Gastrocnemius medialis (tissue), 4 donors: ENCODE results near the gene GIMAP4. TPM values are rescaled to one million over a fixed set of nuclear protein-coding genes. Genes with fewer than 3 reads are reported as not detected.

Source experiments
- ATAC-seq, 2 donors: fragments of 150-250 bp; one replicate each; pipeline ENCODE4 v1.9.1; 2016
- DNase-seq, 2 donors: peaks; one replicate each; pipeline ENCODE4 v3.0.0-alpha.2; 2019
- H3K27ac ChIP-seq, 4 donors: fragments of 200-600 bp; sonication (generic); 1 replicate in 1 of 4; 2 replicates in 3 of 4; pipeline ENCODE4 v1.5.1; 2016 to 2018; ENCODE audit warnings: mild to moderate bottlenecking in 2 of 4, moderate library complexity in 1 of 4
- H3K27me3 ChIP-seq, 3 donors: fragments of 200-600 bp; sonication (generic) in 2 of 3; 1 replicate in 1 of 3; 2 replicates in 2 of 3; pipeline versions ENCODE4 v1.5.1 to v1.6.0; 2016 to 2019; ENCODE audit warnings: mild to moderate bottlenecking in 1 of 3, moderate library complexity in 1 of 3
- H3K36me3 ChIP-seq, 2 donors: fragments of 200-600 bp; sonication (generic) in 1 of 2; one replicate each; pipeline ENCODE4 v1.5.1; 2017 to 2018
- H3K4me1 ChIP-seq, 2 donors: fragments of 200-600 bp; sonication (generic) in 1 of 2; one replicate each; pipeline ENCODE4 v1.5.1; 2016 to 2017; ENCODE audit warnings: mild to moderate bottlenecking in 2 of 2
- H3K4me3 ChIP-seq, 4 donors: fragments of 200-600 bp; sonication (generic) in 3 of 4; 1 replicate in 1 of 4; 2 replicates in 3 of 4; pipeline ENCODE4 v1.5.1; 2016 to 2019; ENCODE audit warnings: mild to moderate bottlenecking in 2 of 4
- H3K9me3 ChIP-seq, 3 donors: fragments of 200-600 bp; sonication (generic) in 2 of 3; 1 replicate in 1 of 3; 2 replicates in 2 of 3; pipeline ENCODE4 v1.5.1; 2016 to 2019
- POLR2A ChIP-seq, 2 donors: fragments of 450-650 bp; IDR thresholded peaks; one replicate each; pipeline ENCODE4 v1.6.1; 2017; ENCODE audit warnings: antibody characterized with exemption in 2 of 2, mild to moderate bottlenecking in 2 of 2, moderate library complexity in 2 of 2
- in situ Hi-C, 4 donors: fragments of 200-750 bp; cut with MboI; loops; one replicate each; pipeline versions ENCODE4 v1.15.0 to v1.8.0; 2017; ENCODE audit warnings: low sequenced_read_pairs in 4 of 4
- intact Hi-C: fragments of 100-400 bp; cut with DNase I; formaldehyde crosslinking; loops from one replicate; pipeline ENCODE4 v1.15.1; 2023; ENCODE audit warnings: low total_unique reads
- total RNA-seq, 4 donors: library from RNA; depleted of rRNA; stranded (reverse); fragments of >200 nt; gene quantifications; one replicate each; pipeline versions ENCODE4 v1.1.0 to v1.2.3, GENCODE V29; 2016
- TF ChIP-seq, protein P1 (sequence below), 5 experiments: fragments of 450-650 bp in 3 of 5; fragments of 200-600 bp in 2 of 5; sonication (generic) in 2 of 5; IDR thresholded peaks in 4 of 5; conservative IDR thresholded peaks in 1 of 5; 1 replicate in 4 of 5; 2 replicates in 1 of 5; pipeline ENCODE4 v1.5.1; 2016 to 2019; ENCODE audit warnings: antibody characterized with exemption in 5 of 5, mild to moderate bottlenecking in 3 of 5, moderate library complexity in 3 of 5

GIMAP4 gene
- total RNA-seq, 4 donors from 2014 or later: 11.9 to 16.9 (median 15.0) TPM

DNA sequence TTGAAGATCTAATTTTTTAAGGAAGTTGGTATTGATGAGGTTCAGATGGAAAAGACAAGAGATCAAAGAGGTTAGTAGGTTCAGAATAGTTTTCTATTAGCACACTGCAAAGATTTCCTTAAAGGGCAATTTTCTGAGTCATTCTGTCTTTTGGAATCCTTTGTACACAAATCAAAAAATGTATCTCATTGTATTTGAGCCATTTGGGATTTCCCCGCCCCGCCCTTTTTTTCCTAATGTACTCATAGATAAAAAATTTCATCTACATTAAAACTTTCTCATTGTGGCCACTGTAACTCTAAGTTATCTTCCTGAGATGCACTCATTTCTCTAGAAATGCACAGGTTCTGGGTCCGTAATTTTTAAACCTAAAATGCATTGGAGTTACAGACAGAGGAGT, 52.9 kb downstream of the GIMAP4 start:
- H3K4me3 ChIP-seq: no peak overlapping the region
- no peaks in the 10 kb centered on the region for H3K4me1 ChIP-seq
- TF ChIP-seq, protein P1, sequence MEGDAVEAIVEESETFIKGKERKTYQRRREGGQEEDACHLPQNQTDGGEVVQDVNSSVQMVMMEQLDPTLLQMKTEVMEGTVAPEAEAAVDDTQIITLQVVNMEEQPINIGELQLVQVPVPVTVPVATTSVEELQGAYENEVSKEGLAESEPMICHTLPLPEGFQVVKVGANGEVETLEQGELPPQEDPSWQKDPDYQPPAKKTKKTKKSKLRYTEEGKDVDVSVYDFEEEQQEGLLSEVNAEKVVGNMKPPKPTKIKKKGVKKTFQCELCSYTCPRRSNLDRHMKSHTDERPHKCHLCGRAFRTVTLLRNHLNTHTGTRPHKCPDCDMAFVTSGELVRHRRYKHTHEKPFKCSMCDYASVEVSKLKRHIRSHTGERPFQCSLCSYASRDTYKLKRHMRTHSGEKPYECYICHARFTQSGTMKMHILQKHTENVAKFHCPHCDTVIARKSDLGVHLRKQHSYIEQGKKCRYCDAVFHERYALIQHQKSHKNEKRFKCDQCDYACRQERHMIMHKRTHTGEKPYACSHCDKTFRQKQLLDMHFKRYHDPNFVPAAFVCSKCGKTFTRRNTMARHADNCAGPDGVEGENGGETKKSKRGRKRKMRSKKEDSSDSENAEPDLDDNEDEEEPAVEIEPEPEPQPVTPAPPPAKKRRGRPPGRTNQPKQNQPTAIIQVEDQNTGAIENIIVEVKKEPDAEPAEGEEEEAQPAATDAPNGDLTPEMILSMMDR (IDR thresholded peaks at IDR 0.05 in 4 of 5, conservative IDR thresholded peaks at IDR 0.05 in 1 of 5): no peak
- no peak for TF ChIP-seq POLR2A (IDR thresholded peaks at IDR 0.05)
- no peaks in the 10 kb centered on the region for H3K36me3 ChIP-seq
- no peaks in the 10 kb centered on the region for H3K9me3 ChIP-seq
- H3K27me3 ChIP-seq: no peaks in the 10 kb centered on the region
- no peak for ATAC-seq
- no peak for DNase-seq
- intact Hi-C loops (no loop called here), in situ Hi-C loops (no loop called here)
- H3K27ac ChIP-seq: peak overlapping the region in 1 of 4 donors; percentile 18

DNA sequence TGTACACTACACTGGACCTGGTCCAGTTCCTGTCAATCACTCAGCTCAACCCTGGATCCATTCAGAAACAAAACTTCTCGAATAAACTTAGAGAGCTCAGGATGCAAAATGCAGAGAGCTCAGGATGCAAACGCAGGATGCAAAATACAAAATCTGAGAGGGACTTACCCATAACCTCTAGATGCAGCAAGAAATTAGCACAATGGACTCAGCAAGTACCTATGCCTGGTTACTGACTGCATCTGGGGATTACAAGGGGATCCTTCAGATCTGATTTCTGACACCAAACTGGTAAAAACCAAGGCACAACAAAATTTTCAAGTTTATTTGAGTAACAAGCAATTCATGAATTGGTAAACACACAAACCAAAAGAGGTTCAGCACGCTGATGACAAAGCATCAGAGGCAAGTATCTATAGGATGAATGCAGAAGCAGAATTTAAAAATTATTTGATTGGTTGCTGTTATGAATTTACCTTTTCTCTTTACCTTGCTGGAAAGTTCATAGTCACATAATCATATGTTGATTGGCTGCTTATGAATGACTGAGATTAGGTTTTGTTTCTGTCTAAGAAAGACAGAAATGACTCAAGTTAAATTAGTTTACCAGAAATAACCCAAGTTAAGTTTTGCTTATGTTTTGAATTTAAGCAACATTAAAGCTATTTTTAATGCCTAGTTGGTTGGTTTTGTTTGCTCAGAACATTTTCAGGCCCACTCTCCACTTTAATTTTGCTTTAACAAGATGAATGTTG, 53.6 kb downstream of the GIMAP4 start:
- Histone ChIP-seq H3K9me3 (no peaks in the 10 kb centered on the region), H3K4me1 (no peaks in the 10 kb centered on the region), H3K27ac (peak overlapping the region in 1 of 4 donors; percentile 18), H3K36me3 (no peaks in the 10 kb centered on the region), H3K27me3 (no peaks in the 10 kb centered on the region), H3K4me3 (no peak overlapping the region)
- DNase-seq (no peak), ATAC-seq (no peak)
- in situ Hi-C loops: no loop called here
- TF ChIP-seq, protein P1 (IDR thresholded peaks at IDR 0.05 in 4 of 5, conservative IDR thresholded peaks at IDR 0.05 in 1 of 5): no peak
- TF ChIP-seq POLR2A (IDR thresholded peaks at IDR 0.05): no peak
- intact Hi-C loops: no loop called here

DNA sequence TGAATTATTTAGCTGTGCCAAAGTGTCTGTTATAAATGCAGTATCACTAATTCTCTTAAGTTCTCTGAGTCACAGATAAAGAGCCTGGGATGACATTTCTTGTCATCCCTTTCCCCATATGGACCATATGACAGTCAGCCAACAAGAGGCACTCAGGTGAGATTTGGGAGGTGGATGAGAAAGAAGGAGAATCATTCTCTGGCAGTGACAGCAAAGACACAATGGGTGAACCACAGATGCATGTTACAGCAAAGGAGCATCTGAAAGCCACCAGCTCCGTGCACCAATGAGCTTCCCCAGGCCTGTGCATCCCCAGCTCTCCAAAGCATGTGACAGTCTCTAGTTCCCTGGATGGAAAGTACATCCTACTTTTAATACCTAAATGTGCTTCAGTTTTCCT, 54.2 kb downstream of the GIMAP4 start:
- H3K36me3 ChIP-seq: no peaks in the 10 kb centered on the region
- H3K27ac ChIP-seq: no peak overlapping the region
- H3K9me3 ChIP-seq: no peaks in the 10 kb centered on the region
- intact Hi-C loops (no loop called here), in situ Hi-C loops (no loop called here)
- DNase-seq (no peak), ATAC-seq (no peak)
- no peaks in the 10 kb centered on the region for H3K4me1 ChIP-seq
- no peak for TF ChIP-seq POLR2A (IDR thresholded peaks at IDR 0.05)
- TF ChIP-seq, protein P1 (IDR thresholded peaks at IDR 0.05 in 4 of 5, conservative IDR thresholded peaks at IDR 0.05 in 1 of 5): no peak
- H3K27me3 ChIP-seq: no peaks in the 10 kb centered on the region
- no peak overlapping the region for H3K4me3 ChIP-seq

Other genes starting within 250 kb of the GIMAP4 start
- 1 to 10 TPM in 3 of 4 donors, under 1 TPM in 1; 0.62 to 6.8 (median 1.9) TPM for gene LRRC61, start 244.0 kb upstream of the GIMAP4 start, total RNA-seq
- 1 to 10 TPM in 2 of 4 donors, under 1 TPM in 1, not detected in 1; 0.27 to 2.7 (median 1.1) TPM for gene ACTR3C, start 243.8 kb upstream of the GIMAP4 start, total RNA-seq
- 10 to 100 TPM in 1 of 4 donors, 1 to 10 TPM in 3; 4.7 to 14.3 (median 6.5) TPM for gene RARRES2, start 225.8 kb upstream of the GIMAP4 start, total RNA-seq
- gene REPIN1, start 198.6 kb upstream of the GIMAP4 start, total RNA-seq: 100 to 1,000 TPM; 115 to 332 (median 159) TPM
- gene ZNF775, start 188.1 kb upstream of the GIMAP4 start, total RNA-seq: 1 to 10 TPM; 3.1 to 7.5 (median 3.3) TPM
- 10 to 100 TPM in 1 of 4 donors, 1 to 10 TPM in 3; 5.4 to 10.4 (median 7.1) TPM for gene GIMAP8, start 116.8 kb upstream of the GIMAP4 start, total RNA-seq
- 1 to 10 TPM; 6.6 to 7.8 (median 7.0) TPM for gene GIMAP7, start 52.5 kb upstream of the GIMAP4 start, total RNA-seq
- 10 to 100 TPM in 3 of 4 donors, 1 to 10 TPM in 1; 8.5 to 27.8 (median 12.4) TPM for gene GIMAP6, start 65.0 kb downstream of the GIMAP4 start, total RNA-seq
- 1 to 10 TPM; 2.2 to 6.7 (median 3.2) TPM for gene GIMAP2, start 118.3 kb downstream of the GIMAP4 start, total RNA-seq
- 1 to 10 TPM; 4.1 to 7.8 (median 4.9) TPM for gene GIMAP1, start 149.2 kb downstream of the GIMAP4 start, total RNA-seq
- 10 to 100 TPM; 13.5 to 29.4 (median 15.6) TPM for gene GIMAP5, start 170.0 kb downstream of the GIMAP4 start, total RNA-seq
- gene TMEM176B, start 233.0 kb downstream of the GIMAP4 start, total RNA-seq: 1 to 10 TPM; 5.8 to 9.6 (median 7.6) TPM
- 10 to 100 TPM in 1 of 4 donors, 1 to 10 TPM in 3; 5.2 to 12.9 (median 8.9) TPM for gene TMEM176A, start 233.4 kb downstream of the GIMAP4 start, total RNA-seq